ENCODE measurements around the gene PTPRK.

GRCh38 chr6:128150376-128150775, 370.0 kb downstream of the PTPRK start:
- TF ChIP-seq CTCF (conservative IDR thresholded peaks at IDR 0.05; ENCODE audit: low read depth, low read length), result no peak
- no peak for TF ChIP-seq EZH2 (IDR thresholded peaks at IDR 0.05; ENCODE audit: low read length, unreplicated experiment)
- no peak for TF ChIP-seq EZH2phosphoT487 (IDR thresholded peaks at IDR 0.05; ENCODE audit: borderline replicate concordance, low read length)

Data from PC-3 (cell line).